Lower lobe of right lung (tissue), 2 donors: ENCODE data around the gene RICTOR. TPM values are rescaled to one million over a fixed set of nuclear protein-coding genes. Genes with fewer than 3 reads are reported as not detected.
A peak's percentile ranks its signal among the peaks of the same experiment; 100 is the strongest.

Source experiments
- ATAC-seq, 2 donors: fragments of 200-7000 bp; cut with Tn5 transposase; one replicate each; pipeline ENCODE4 v1.9.1; 2020 to 2022; ENCODE audit warnings: mild to moderate bottlenecking in 2 of 2, moderate library complexity in 2 of 2
- DNase-seq: peaks from one replicate; pipeline ENCODE4 v3.0.0-alpha.2; 2020
- H3K27ac ChIP-seq: fragments of 200-600 bp; one replicate; pipeline ENCODE4 v1.8.0; 2022
- H3K27me3 ChIP-seq: fragments of 200-600 bp; one replicate; pipeline ENCODE4 v1.8.0; 2022; ENCODE audit warnings: low read depth
- H3K36me3 ChIP-seq: fragments of 200-600 bp; one replicate; pipeline ENCODE4 v1.8.0; 2022; ENCODE audit warnings: mild to moderate bottlenecking
- H3K4me1 ChIP-seq: fragments of 200-600 bp; one replicate; pipeline ENCODE4 v1.8.0; 2022
- H3K4me3 ChIP-seq: fragments of 200-600 bp; one replicate; pipeline ENCODE4 v1.8.0; 2022; ENCODE audit warnings: mild to moderate bottlenecking
- H3K9me3 ChIP-seq: fragments of 200-600 bp; one replicate; pipeline ENCODE4 v1.8.0; 2022
- CTCF ChIP-seq: fragments of 200-600 bp; IDR thresholded peaks from one replicate; pipeline ENCODE4 v1.8.0; 2022; ENCODE audit warnings: antibody characterized with exemption, mild to moderate bottlenecking
- intact Hi-C: fragments of 100-400 bp; cut with DNase I; formaldehyde crosslinking; loops from one replicate; pipeline ENCODE4 v1.11.0; 2022
- total RNA-seq: library from RNA; stranded (reverse); fragmentation: NEBNext Ultra II Directional; extraction: Animal tissue kit (Norgen Biotek cat#: 25700); gene quantifications from one replicate; pipeline ENCODE4 v1.2.1, GENCODE V29; 2021
- donor health status: DM: no; HTN: yes; CAD: no; lungs with severe emphysema.

RICTOR gene
- total RNA-seq, 1 donor from 2014 or later: 52.1 TPM

DNA sequence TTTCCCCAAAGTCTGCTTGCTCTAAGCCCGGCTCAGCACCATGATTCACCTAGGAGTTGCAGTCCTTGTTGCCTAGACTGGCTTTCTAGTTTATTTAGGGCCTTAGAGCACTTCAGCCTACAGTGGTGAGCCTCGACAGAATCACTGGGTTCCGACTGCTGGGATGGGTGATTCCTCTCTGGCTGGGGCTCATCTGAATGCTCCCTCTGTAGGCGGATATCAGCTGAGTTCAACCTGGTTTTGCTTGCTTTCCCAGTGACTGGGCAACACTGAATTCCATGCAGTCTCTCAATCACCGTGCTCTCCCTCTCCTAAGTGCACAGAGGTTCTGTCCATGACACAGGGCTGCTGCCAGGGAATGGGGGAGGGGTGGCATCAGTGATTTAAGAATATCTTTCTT lies 174.3 kb downstream of the RICTOR start:
- Histone ChIP-seq H3K36me3 (peaks cover 29% of the 10 kb centered on the region), H3K4me3 (no peak overlapping the region), H3K27ac (no peak overlapping the region), H3K27me3 (no peaks in the 10 kb centered on the region), H3K9me3 (peaks cover 17% of the 10 kb centered on the region), H3K4me1 (no peaks in the 10 kb centered on the region)
- DNase-seq (no peak), ATAC-seq (no peak)
- intact Hi-C loops: no loop called here
- TF ChIP-seq CTCF: no peak

DNA sequence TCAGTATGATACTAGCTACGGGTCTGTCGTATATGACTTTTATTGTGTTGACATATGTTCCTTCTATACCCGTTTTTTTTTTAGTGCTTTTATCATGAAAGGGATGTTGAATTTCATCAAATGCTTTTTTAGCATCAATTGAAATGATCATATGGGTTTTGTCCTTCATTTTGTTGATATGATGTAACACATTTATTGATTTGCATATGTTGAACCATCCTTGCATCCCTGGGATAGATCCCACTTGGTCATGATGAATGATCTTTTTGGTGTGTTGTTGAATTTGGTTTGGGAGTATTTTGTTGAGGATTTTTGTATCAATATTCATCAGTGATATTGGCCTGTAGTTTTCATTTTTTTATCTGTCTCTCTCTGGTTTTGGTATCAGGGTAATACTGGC lies 177.4 kb downstream of the RICTOR start:
- no peak for TF ChIP-seq CTCF

DNA sequence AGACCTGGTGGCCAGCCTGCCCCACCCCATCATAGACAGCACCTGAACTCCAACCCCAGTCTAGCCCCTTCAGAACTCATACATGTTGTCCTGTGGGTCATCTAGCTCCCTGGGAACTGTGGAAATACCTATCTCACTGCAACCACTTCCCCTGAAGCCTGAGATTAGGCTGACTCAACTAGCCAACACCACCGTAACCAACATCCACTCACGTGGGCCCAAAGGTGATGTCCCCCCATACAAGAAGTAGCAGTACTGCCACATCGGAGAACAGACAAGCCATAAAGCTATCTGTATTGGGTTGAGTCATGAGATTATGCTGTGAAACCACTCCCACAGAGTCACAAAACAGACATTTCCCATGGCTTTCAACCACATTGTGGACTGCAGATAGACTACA lies 181.8 kb downstream of the RICTOR start:
- Histone ChIP-seq H3K27me3 (no peaks in the 10 kb centered on the region), H3K4me3 (no peak overlapping the region), H3K9me3 (peaks cover 17% of the 10 kb centered on the region), H3K4me1 (no peaks in the 10 kb centered on the region), H3K36me3 (peaks cover 18% of the 10 kb centered on the region), H3K27ac (no peak overlapping the region)
- no peak for DNase-seq
- intact Hi-C loops: no loop called here
- ATAC-seq: no peak
- TF ChIP-seq CTCF: no peak

More for the DNA sequence above, 177.4 kb downstream of the RICTOR start:
- ATAC-seq (no peak), DNase-seq (no peak)
- Histone ChIP-seq H3K9me3 (peaks cover 17% of the 10 kb centered on the region), H3K4me3 (no peak overlapping the region), H3K27me3 (no peaks in the 10 kb centered on the region), H3K4me1 (no peaks in the 10 kb centered on the region), H3K27ac (no peak overlapping the region), H3K36me3 (peaks cover 4% of the 10 kb centered on the region)
- intact Hi-C loops: no loop called here

DNA sequence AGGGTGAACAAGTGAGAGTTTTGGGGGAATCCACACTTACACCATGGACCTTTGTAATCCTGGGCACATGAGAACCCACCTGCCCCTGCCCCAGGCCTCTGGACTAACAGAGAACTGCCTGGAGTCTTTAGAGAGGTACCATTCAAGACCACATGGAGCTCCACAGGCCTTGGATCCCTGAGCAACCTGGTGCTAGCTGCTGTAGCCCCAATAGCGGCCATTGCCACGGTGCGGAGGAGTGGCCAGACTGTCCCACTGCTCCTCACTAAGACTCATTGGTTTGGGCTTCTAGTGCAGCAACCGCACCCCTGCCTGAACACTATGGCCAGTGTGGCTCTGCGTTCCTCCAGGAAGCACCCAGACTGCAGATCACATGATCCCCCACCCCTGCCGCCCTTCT lies 182.6 kb downstream of the RICTOR start:
- Histone ChIP-seq H3K36me3 (peaks cover 22% of the 10 kb centered on the region), H3K27me3 (no peaks in the 10 kb centered on the region), H3K9me3 (peaks cover 14% of the 10 kb centered on the region), H3K27ac (no peak overlapping the region), H3K4me3 (no peak overlapping the region), H3K4me1 (no peaks in the 10 kb centered on the region)
- DNase-seq (no peak), ATAC-seq (peak; percentile 38 to 43)
- intact Hi-C loops: no loop called here
- no peak for TF ChIP-seq CTCF

- Histone ChIP-seq H3K9me3 (no peaks in the 10 kb centered on the region), H3K36me3 (peaks cover 43% of the 10 kb centered on the region), H3K4me1 (no peaks in the 10 kb centered on the region), H3K27ac (no peak overlapping the region), H3K27me3 (no peaks in the 10 kb centered on the region), H3K4me3 (no peak overlapping the region)
- intact Hi-C loops: no loop called here
- ATAC-seq (no peak), DNase-seq (no peak)
- no peak for TF ChIP-seq CTCF
Observed at GRCh38 chr5:38889424-38889823, 184.8 kb downstream of the RICTOR start.

GRCh38 chr5:38888041-38888440 lies 186.2 kb downstream of the RICTOR start:
- TF ChIP-seq CTCF: no peak
- no peaks in the 10 kb centered on the region for H3K27me3 ChIP-seq
- H3K4me1 ChIP-seq: peaks cover 4% of the 10 kb centered on the region
- intact Hi-C loops: no loop called here
- no peak overlapping the region for H3K4me3 ChIP-seq
- peaks cover 57% of the 10 kb centered on the region for H3K36me3 ChIP-seq
- ATAC-seq (no peak), DNase-seq (no peak)
- H3K9me3 ChIP-seq: no peaks in the 10 kb centered on the region
- H3K27ac ChIP-seq: no peak overlapping the region
